Globus pallidus (tissue), 1 donor: ENCODE data around the gene CHPF.

Experiments used
- DNase-seq: peaks from one replicate; pipeline ENCODE4 v3.0.0-alpha.2; 2015; ENCODE audit warnings: low spot score

CHPF gene

DNA sequence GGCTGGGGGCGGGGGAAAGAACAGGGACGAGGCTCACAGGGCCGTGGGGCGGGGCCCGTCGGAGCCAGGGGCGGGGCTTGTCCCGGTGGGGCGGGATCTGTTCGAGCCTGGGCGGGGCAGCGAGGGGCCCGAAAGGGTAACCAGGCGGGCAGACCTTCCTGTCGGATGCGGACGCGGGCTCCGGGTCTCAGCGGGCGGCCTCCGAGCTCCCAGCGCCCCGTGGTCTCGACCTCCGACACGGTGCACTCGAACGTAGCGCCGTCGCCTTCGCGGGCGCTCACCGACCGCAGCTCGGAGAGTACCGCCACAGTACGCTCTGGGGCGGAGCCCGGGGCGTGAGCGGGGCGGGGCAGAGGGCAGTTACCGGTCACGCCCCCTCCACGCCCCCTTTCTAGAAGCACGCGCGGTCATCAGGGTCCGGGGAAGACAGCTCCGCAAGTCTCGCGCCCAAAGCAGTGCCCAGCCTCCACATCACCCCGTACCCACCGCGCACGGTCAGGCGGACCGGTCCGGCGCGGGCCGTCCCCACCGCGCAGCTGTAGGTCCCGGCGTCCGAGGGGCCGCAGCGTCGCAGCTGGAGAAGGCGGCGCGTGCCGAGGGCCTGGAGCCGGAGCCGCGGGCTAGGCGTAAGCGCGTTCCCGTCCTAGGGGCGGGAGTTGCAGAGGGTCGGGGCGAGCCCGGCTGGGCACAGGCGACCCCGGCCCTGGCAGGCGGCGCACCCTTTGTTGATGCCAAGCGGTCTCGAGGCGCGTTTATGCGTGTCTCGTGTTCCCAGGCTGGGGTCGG, 9.0 kb upstream of the CHPF start:
- DNase-seq = peak; percentile 75

DNA sequence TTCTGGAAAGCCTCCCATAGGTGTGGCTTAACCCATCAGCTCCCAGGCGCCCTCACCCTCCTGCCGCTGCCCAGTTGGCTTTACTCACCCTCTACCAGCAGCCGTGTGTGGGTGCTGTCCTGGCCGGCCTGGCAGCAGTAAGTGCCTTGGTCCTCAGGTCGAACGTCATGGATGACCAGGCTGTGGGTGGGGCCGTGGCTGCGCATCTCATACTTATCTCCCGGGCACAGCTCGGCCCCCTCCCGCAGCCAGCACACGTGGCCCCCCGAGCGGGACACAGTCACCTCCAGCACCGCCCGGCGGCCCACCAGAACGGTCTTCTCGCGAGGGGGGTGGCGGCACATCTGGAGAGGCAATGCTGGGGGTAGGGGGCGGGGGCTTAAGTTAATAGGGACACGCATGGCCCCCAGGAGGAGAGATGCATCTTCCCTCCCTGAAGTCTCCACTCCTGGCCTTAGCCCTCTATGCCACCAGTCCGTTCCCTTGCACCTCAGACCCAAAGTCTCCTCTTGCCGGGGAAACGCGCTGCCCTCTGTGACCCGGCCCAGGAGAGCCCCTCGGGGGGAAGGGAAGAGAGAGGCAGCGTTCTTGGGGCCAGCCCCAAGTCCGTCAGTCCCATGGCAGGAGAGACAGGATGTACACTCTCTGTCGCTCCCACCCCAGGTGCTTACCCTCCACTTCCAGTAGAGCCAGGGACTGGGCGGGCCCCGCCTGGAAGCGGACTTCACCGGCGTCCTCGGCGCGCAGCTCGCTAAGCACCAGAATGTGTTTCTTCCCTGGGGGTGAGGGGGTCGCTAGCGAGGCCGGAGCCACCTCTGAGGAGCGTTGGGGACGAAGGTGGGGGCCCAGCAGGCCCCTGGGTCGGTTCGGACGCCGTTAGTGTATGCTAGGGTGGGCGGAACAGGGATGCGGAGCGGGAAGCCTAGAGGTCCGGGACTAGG, 8.1 kb upstream of the CHPF start:
- no peak for DNase-seq

DNA sequence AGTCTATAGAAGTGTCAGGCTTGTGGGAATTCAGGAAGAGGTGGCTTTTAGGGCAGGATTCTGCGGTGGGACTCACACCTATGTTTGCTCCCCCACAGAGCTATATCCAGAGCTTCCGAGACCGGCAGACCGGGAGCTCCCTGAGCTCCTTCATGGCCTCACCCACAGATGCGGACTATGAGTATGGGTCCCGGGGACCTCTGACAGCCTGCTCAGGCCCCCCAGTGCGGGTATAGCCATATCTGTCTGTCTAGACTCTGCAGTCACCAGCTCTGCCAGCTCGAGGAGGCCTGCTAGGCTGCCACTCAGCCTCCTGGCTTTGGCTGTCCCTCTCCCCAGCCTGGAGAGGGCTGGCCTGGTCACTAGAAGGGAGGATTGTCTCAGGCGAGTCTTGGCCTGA, 6.0 kb upstream of the CHPF start:
- DNase-seq = no peak

- no peak for DNase-seq
Observed at GRCh38 chr2:219548990-219549389, 5.4 kb upstream of the CHPF start.

DNA sequence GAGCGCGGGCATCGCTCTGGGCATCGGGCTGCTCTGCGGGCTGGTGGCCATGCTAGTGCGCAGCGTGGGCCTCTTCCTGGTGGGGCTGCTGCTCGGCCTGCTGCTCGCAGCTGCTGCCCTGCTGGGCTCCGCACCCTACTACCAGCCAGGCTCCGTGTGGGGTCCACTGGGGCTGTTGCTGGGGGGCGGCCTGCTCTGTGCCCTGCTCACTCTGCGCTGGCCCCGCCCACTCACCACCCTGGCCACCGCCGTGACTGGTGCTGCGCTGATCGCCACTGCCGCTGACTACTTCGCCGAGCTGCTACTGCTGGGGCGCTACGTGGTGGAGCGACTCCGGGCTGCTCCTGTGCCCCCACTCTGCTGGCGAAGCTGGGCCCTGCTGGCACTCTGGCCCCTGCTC, 4.0 kb upstream of the CHPF start:
- DNase-seq = no peak

GRCh38 chr2:219545943-219546352, 2.3 kb upstream of the CHPF start:
- no peak for DNase-seq

- DNase-seq = no peak
Observed at GRCh38 chr2:219545295-219545942, 1.8 kb upstream of the CHPF start.

GRCh38 chr2:219544567-219544966, 958 bp upstream of the CHPF start:
- no peak for DNase-seq

DNA sequence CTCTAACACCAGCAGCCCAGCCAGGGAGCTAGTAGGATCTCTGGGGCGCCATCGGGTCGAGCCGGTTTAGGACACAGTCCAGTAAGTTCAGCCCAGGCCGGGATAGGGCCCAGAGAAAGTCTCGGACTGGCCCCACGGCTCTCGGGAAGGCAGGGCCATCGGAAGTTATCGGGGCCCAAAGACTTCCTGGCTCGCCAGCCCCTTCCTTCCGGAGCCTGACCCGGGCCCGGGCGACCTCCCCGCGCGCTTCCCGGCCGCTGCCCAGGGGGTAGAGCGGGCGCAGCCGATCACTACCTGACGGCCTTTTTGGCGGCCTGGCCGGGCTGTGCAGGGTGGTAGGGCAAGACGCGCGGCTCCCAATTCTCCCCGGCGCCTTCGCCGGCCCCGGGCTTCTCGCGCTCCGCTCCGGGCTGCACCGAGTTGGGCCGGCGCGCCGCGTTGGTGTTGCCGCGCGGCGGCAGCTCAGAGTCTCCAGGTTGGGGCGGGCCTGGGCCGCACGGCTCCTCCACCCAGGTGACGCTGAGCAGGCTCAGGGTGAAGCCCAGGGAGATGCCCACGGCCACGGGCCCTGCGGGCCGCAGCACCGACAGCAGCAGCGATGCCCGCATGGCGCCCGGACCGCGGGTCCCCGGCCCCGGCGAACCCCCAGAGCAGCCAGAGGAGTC, 546 bp downstream of the CHPF start:
- DNase-seq = no peak

DNA sequence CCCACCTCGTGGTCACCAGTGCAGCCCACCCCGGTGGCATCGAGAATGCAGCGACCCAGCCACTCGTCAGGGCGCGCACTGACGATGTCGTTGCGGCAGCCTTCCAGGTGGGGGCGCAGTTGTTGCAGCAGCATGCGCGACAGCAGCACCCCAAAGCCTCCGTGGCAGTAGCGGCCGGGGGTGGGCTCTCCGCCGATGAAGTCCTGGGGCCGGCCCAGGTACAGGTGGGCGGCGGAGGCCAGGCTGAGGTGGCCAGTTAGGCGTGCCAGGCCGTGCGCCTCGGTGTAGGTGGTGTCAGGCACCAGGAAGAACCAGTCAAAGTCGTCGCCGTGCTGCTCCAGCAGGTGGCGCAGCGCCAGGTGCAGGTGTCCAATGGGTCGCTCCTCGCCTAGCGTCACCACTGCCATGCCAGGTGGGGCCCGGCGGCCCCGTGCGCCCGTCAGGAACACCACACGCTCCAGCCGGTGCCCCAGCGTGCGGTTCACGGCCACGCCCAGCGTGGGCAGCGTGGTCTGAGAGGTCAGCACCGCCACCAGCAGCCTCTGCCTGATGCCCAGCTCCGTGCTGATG, 1.9 kb downstream of the CHPF start:
- DNase-seq = peak; percentile 56

DNA sequence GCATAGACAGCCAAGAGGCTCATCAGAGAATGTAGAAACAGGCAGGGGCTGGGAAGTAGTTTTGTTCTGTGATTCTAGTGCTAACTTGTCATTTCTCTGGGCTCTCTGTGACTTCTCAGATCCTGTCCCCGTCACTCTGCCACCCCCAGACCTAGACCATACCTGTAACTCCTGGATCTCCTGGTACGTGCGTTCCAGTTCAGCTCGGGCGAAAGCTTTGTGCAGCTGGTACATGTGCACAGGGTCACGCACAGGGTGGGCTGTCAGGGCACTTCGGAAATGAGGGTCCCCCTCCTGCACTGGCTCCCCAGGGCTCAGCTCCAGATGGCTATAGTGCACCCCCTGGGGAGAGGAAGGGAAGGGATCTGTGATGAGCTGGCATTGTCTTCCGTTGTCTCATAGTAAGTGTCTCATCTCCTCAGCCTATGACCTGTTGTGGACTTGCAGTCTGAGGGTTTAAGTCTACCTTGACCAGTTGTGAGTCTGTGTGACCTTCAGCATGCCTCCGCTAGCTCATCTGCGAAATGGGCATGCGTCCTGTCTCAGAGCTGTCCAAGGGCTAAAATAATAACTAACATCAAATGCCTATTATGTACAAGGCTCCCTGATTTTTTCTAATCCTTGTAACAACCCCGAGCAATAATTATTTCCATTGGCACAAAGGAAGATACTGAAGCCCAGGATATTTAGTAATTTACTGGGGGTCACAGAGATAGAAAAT, 2.7 kb downstream of the CHPF start:
- DNase-seq = no peak

DNA sequence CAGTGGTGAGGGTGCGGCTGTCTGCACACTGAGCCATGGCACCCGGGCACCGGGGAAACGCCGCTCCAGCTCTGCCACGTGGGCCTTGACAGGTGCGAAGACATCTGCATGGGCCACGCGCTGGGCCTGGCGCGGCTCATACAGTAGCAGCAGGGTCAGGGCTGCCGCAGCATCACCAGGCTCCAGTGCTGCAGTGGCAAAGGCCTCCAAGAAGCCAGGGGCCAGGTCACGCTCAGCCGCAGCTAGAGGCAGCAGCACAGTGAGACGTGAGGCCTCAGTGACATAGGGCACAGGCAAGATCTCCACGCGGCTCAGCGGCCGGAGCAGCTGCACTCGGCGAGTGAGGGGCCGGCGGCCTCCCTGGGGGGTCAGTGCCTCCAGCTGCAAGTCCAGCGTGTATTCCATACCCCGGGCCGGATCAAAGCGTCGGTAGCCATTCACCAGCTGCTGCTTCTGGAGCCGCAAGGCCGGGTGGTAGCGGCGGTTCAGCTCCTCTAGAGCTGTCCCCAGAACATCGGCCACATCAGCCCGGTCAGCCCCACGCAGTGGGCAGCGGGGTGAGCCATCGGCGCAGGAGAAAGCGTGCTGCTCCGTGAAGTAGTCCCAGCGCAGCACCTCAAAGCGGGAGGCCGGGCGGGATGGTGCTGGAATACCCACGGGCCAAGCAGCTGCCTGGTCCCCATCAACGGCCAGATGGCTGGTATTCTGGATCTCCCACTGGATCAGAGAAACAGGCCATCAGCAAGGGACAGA, 3.5 kb downstream of the CHPF start:
- no peak for DNase-seq

GRCh38 chr2:219538956-219539788, 4.4 kb downstream of the CHPF start:
- DNase-seq = no peak

- DNase-seq = no peak
Observed at GRCh38 chr2:219538504-219538951, 5.1 kb downstream of the CHPF start.

GRCh38 chr2:219537657-219538488, 5.7 kb downstream of the CHPF start:
- DNase-seq = no peak

GRCh38 chr2:219536967-219537366, 6.6 kb downstream of the CHPF start:
- no peak for DNase-seq

DNA sequence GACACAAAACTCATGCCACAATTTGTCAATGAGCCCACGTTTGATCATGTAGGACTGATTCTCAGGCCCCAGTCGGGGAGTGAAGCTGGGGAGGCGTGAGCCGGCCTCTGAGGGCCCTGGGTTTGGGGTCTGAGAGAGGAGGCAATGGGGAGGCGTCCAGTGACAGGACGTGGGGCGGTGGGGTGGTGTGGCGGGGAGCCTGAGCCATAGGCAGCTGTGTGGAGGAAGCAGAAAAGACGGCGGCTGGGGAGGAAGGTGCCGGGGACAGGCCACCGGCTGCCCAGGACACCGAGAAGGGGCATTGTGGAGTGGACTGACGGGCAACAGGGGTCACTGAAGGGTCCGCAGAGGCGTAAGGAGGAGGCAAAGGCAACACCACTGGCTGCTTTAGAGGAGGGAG, 7.2 kb downstream of the CHPF start:
- DNase-seq = no peak

DNA sequence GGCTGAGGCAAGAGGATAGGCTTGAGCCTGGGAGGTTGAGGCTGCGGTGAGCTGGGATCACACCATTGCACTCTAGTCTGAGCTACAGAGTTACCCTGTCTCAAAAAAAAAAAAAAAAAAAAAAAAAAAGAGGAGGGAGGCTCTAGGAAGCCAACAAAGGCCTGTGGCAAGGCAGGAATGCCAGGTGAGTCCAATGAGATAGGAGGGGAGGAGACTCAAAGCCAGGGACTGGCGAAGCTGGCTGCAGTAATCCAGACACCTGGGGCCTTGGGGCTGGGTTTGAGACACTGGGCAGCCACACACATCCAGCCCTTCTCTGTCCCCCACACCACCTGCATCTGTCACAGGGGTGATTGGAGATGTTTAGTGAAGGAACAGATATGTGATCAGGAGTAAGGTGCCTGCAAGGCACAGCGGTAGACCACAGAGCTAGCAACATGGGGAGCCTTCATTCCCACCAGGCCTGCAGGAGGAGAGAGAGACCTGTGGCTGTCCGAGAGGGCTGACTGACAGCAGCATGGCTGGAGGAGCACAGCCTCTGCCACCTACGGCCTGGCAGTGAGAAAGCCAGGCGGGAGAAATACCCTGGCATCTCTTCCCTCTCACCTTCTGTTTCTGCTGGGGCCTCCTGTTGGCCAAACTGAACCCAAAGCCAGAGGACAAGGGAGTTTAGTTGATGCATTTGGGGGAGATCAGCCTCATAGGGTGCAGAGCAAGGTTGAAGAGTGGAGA, 9.5 kb downstream of the CHPF start:
- DNase-seq = no peak
